NCI-H187 (cell line): ENCODE results near the gene LONP2.
"Not testable (repeated sequence)": the region's sequence is repeated elsewhere in the genome, so short reads cannot be mapped to it uniquely, and the experiment has no call there.

Experiments used
- DNase-seq, 2 experiments: peaks; one replicate each; lab custom pipeline; 2025; lab: John Stamatoyannopoulos, UW

Gene LONP2

GRCh38 chr16:48370229-48370628, 126.1 kb downstream of the LONP2 start:
- DNase-seq: no peak

DNA sequence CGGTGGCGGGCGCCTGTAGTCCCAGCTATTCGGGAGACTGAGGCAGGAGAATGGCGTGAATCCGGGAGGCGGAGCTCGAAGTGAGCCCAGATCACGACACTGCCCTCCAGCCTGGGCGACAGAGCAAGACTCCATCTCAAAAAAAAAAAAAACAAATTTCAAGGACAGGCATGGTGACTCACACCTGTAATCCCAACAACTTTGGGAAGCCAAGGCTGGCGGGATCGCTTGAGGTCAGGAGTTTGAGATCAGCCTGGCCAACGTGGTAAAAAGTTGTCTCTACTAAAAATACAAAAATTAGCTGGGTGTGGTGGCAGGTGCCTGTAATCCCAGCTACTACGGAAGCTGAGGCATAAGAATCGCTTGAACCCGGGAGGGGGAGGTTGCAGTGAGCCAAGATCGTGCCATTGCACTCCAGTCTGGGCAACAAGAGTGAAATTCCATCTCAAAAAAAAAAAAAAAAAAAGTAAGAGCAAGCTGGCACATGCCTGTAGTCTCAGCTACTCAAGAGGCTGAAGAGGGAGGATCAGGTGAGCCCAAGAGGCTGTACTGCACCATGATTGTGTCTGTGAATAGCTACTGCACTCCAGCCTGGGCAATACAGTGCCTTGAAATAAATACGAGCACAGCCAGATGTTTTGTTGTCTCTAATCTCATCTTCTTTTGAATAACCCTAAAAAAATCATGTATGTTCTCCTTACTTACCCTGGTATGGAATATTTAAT, 126.7 kb downstream of the LONP2 start:
- DNase-seq: not testable (repeated sequence)

- DNase-seq: no peak
Measured at GRCh38 chr16:48371393-48371780, 127.3 kb downstream of the LONP2 start.

DNA sequence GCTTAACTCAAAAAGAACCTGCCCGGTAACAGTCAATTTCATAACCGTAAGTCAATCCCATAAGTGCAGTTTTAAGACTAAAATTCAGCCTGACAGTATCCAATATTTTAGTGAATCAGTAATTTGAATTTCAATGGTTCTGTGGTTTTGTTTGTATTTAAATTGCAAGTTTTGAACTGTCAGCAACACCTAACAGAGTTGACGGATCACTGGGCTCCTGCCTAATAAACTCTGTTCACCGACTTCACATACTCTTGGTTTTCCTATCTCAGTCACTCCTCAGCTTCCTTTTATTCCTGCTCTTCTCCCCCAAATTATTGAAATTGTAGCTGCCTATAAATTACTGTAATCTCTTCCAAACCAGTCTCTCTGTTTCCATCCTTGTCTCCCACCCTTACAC, 128.6 kb downstream of the LONP2 start:
- DNase-seq: no peak

DNA sequence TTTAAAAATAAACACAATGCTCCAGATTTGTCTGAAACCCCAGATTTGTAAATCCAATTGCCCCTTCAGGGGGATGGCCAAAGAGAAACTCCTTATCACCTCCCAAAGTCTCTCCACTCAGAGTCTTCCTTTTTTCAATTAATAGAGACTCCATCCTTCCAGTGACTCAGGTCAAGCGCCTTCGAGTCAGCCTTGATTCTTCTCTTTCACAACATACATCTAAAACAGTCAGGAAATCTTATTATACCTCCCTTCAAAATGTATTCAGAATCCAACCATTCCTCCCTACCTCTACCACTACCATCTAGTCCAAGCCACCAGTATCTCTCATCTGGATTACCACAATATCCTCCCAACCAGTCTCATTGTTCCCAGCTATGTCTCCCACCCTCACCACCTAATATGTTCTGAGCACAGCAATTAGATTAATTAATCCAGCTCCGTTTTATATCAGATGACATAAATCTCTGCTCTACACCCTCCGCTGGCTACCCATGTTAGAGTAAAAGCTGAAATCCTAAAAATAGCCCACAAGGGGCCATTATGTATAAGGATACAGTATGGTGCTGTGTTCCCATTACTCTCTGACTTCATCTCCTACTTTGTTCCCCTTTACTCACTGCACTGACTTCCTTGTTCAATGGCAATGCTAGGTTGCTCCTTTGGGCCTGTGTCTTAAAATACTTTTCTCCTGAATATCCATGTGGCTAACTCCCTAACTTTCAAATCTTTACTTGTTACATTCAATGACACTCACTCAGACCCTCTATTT, 129.3 kb downstream of the LONP2 start:
- DNase-seq: no peak

- DNase-seq: no peak
Measured at GRCh38 chr16:48374255-48374654, 130.2 kb downstream of the LONP2 start.

- DNase-seq: not testable (repeated sequence)
Measured at GRCh38 chr16:48377301-48377700, 133.2 kb downstream of the LONP2 start.

DNA sequence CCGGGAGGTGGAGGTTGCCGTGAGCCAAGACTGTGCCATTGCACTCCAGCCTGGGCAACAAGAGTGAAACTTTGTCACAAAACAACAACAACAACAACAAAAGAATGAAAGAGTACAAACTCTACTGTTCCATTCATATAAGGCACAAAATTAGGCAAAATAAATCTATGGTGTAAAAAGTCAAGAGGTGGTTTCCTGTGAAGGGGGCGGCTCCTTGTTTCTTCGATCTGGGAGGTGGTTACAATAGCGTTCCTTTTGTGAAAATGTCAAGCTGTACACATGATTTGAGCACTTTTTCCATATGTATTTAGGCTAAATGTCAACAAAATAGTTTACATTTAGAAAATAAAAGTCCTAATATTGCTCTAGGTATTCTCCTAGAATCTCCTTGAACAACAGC, 134.2 kb downstream of the LONP2 start:
- no peak for DNase-seq

- no peak for DNase-seq
Measured at GRCh38 chr16:48378836-48379235, 134.7 kb downstream of the LONP2 start.

DNA sequence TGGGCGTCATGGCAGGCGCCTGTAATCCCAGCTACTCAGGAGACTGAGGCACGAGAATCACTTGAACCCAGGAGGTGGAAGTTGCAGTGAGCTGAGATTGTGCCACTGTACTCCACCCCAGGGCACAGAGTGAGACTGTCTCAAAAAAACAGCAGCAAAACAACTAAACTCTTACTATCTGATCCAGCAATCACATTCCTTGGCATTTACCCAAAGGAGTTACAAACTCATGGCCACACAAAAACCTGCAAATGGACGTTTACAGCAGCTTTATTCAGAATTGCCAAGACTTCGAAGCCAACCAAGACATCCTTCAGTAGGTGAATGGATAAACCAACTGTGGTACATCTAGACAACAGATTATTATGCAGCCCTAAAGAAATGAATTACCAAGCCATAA, 137.1 kb downstream of the LONP2 start:
- no peak for DNase-seq

- DNase-seq: no peak
Measured at GRCh38 chr16:48382131-48382530, 138.0 kb downstream of the LONP2 start.

- DNase-seq: no peak
Measured at GRCh38 chr16:48383009-48383876, 139.1 kb downstream of the LONP2 start.

- no peak for DNase-seq
Measured at GRCh38 chr16:48383877-48384519, 139.9 kb downstream of the LONP2 start.

DNA sequence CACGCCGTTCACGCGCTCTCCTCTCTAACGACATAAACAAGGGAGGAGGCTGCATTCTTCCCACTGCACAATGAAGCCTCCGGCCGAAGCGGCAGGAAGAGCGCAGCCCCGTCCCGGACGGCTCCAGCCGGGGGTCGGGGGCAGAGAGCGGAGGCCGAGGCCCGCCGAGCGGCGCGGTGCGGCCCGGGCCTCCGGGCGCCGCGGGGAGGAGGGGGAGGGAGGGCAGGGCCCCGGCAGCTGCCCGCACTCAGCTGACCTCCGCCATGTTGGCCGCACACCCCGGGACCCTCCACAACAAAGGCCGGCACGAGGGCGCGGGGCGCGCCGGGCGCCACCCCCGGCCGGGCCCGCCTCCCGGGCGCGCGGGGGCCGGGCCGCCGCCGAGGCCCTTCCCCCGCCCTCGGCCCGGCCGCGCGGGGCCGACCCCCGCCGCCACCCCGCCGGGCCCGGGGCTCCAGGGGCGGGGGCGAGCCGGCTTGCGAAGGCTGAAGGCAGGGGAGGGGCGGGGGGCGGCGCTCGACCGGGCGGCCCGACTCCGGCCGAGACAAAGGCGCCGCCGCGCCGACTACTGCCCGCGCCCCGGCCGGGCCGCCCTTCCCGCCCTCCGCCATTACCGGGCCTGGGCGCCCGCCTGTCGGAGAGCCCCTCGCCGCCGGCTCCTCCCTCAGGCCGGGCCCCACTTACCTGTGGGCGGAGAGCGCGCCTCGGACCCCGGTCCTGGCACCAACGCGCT, 140.6 kb downstream of the LONP2 start:
- DNase-seq: peak in 1 of 2 experiments; percentile 5

DNA sequence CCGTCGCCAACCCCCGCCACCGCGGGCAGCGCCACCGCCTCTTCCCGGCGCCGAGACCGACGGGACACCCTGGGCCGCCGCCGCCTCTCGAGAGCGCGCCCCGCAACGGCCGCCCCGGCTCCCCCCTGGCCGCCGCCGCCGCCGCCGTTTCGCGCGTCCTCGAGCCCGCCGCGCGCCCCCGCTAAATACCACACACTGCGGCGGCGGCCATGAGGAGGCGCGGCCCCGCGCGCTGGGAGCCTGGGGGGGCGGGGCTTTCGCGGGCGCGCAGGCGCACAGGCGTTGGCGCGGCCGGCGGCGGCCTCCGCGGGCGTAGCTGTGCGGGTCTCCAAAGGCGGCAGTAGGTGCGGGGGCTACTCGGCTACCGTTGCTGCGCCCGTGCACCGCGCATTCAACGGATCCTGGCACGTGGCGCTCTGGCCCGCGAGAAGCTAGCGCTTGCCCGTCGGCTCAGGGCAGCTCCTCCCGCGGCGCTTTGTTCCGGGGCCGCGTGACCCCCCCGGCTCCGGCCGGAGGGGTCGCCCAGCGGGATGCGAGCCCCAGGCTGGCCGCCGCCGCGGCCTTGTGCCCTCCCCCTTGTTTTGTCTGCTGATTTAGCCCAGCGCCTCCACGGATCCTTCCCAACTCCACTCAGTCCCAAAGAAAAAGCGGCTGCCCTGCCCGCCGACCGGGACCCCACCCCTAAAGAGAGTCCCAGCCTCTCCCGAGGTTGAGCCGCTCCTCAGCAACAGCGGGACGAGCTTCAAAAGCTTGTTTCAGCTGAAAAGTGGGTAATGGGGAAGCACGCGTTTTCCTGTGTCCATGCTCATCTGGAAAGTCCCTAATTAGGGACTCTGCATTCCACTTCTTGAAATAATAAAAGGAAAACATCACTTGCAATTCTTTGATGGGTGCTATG, 141.4 kb downstream of the LONP2 start, which contains the start of gene SIAH1:
Gene SIAH1 (minus strand): TSS at position 161 of the 898 bp plus-strand sequence. CDS start 22,985 bp downstream, outside the sequence.
- DNase-seq: peak in 1 of 2 experiments; percentile 53

DNA sequence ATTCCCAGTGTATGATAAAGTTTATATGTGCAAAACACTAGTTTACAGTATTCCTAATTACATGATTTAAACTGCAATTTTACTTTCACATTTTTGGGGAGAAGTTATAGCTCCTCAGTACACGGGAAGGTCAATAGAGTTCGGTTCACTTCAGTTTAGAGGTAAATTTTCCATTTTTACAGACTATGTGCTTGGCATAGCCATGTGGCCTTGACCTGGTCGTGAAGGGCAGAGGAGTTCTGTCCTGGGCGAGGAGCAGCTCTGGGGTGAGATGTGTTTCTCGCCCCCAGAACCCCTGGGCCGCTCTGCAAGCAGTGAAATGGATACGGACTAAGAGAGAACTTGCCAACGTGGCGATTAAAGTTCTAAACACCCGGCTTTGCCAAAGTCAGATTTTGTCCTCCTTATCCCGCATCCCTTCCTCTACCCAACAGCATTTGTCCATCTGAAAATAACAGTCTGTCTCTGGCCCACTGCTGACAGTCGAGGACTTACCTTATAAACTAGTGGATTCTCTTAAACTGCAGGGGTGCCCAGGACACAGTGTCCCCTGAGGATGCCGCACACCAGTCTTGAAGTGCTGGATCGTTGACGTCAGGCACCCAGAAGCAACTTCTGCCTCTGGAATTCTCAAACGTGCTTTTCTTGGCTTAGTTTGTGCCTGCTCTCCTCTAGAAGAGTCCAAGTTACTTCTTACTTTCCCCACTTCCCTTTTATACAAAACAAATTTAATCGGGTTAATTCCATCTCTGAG, 142.6 kb downstream of the LONP2 start:
- DNase-seq: no peak

GRCh38 chr16:48392407-48392806, 148.3 kb downstream of the LONP2 start:
- DNase-seq: no peak

DNA sequence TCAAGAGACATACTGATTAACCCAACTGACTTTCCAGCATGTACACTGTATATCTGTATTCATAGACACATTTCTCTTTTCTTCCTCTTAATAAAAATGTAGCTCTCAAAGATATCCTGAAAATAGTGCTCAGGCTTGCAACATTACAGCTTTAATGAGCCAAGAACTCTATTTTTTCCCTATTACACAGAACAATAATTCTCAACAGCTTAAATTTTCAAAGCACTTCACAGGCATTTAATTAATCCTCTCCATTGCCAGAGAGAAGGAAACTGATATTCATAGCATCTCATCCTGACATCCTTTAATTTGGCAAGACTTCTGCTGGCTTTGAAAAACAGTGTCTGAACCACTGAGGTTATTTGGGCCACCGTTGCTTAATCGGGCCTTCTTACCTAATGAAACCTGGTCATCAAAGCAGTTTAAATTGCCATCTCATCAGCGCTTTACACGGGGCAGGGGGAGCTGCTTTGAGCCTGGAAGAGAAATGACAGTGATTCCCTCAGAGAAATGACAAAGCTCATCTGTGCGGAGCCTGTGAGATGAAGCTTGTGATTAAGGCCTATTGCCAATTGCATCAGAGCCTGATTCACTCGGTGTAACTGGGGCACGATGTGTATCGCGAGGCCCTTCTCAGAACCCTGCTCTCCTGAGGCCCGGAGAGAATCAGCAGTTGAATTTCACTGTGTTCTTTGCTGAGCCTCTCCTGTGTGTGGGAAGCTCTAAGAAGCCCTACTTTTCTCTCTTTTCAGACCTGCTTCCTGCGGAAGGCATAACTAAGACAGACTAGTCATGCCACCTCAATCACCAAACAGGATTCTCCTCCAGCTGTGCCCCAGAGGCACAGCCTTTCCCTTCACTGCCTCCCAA, 149.6 kb downstream of the LONP2 start:
- no peak for DNase-seq
